Fibroblast of skin of scalp (primary cell): Measurements from ENCODE around the gene ECT2L. TPM values are rescaled to one million over a fixed set of nuclear protein-coding genes. Genes with fewer than 3 reads are reported as not detected.

Source experiments
- DNase-seq: peaks from one replicate; pipeline ENCODE4 v3.0.0-alpha.2; 2013
- polyA plus RNA-seq, 2 experiments: library from polyadenylated mRNA; unstranded; fragments of 120-200 nt; gene quantifications; one replicate each; pipeline ENCODE4 v1.2.1, GENCODE V29; 2013; ENCODE audit not compliant: insufficient read length in 2 of 2

The ECT2L gene, protein sequence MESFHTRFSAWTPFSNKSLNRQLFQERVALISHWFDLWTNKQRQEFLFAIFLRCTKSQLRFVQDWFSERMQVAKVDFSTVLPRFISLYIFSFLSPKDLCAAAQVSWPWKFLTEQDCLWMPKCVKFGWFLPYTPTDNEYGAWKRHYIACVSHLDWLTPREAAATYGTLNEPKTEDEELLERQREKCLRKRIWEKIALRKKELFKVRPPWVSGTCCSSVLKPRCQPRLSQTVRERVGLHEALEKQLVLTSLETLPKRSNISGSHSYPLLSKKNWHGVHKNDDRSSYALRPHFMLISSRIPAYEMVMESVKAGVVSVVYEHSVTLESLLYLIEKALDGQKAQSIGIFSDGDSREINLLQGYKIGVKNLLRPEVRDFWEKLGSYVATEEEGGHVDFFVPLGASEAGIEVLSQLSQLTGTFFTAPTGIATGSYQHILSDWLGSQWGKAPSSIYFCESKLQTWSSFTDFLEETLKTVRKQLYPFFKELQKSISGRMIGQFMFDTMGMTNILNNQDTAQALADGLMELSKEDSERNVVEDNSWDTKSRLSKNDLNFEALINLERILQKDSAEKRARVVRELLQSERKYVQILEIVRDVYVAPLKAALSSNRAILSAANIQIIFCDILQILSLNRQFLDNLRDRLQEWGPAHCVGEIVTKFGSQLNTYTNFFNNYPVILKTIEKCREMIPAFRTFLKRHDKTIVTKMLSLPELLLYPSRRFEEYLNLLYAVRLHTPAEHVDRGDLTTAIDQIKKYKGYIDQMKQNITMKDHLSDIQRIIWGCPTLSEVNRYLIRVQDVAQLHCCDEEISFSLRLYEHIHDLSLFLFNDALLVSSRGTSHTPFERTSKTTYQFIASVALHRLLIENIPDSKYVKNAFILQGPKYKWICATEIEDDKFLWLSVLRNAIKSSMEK
- 0.02 TPM for polyA plus RNA-seq (2013, experiment 1 of 2; ENCODE audit: insufficient read length)
- polyA plus RNA-seq (2013, experiment 2 of 2; ENCODE audit: insufficient read length): not detected

DNA sequence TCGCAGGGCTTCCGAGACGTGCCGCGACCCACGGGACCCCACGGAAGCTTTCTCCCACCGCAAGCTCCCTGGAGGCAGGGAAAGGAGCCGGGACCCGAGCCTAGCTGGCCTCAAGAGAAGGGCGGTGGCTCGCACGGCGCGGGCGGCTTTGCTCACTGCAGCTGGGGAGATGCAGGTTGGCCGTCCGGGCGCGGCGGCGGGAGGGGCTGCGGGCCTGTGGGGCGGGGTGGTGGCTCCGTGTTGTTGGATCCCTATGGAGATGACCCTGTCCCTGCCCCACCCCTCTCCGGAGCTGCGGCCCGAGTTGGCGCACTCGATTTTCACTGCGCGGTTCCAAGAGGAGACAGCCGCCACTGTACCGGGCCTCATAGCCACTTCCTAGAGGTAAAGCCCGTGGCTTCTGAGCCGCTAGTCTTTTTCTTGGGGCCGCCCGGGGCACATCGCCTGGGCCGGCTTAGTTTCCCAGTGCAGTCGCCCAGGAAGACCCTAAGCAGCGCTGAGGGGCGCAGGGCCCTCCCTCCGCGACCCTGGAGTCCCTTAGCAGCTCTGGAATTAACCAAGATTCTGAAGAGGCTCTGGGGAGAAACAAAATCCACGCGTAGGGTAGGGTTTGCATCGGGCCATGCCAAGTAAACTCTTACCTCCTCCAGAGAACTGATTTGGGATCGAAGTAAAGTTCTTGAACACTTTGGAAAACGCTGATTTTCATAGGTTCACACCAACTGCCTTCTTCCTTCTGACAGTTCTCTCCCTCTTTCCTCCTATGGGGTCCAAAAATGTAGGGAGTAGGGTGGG is at the start of gene ECT2L:
TSS of gene ECT2L (plus strand) at position 279 of the 795 bp plus-strand sequence. CDS start 17,188 bp downstream, outside the sequence.
- DNase-seq: peak; percentile 6

DNA sequence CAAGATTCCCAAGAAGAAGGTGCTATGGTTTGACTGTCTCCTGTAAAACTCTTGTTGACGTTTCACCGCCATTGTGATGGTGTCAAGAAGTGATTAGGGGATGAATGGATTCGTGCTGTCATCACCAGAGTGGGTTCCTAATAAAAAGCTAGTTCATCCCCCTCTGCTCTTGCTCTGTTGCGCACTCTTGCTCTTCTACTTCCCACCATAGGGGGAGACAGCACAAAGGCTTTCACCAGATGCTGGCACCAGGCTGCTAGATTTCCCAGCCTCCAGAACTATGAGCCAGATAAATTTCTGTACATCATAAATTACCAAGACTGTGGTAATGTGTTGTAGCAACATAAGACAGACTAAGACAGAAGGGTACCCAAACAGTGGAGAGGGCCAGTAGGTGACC is 43.9 kb upstream of the ECT2L start:
- no peak for DNase-seq

DNA sequence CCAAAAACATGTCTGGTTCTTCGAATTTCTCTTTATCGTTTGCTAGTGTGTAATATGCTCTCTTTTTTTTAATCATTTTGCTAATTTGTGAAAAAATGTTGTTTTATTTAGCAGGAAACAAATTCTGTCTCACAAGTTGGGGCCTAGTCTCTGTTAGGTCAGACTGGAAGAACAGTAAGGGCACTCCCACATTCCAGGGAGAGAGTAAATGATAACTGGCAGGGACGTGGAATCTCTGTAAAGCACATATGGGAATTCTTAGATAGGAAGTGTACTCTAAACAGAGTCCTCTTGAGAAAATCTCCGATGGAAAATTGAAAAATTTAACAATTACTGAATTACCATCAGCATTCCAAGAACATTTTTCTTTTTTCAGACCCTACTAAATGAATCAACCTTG is 38.8 kb upstream of the ECT2L start:
- peak; percentile 13 for DNase-seq

DNA sequence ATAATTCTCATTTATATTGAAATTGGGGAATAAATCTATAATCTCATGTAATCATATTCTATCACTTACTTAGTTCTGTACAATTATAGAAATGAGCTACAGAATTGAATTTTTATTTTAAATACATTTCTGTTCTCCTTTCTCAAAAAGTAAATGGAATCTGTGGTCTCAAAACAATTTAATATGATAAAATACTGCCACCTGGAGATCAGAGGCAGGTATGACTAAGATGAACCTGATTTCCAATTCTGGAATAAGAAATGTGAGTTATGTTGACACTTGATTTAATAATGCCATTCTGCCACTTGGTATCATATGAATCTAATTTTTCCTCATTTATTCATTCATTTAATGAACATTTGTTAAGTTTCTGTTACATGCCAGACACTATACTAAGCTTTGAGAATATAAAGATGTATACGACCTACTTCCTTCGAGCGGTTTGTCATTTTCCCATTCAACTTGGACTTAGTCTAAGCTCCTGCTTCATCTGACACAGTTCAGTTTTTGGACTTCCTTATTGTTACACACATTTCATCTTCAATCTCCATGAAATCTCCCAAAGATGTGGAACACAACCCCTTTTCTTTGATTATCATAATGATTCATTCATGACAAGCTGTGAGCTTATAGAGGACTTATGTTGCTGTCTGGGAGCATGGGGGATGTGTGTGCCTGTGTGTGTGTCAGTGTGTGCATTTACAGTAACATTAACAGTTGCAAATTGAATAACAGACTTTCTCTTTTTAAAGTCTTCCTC is 29.8 kb upstream of the ECT2L start:
- peak; percentile 47 for DNase-seq

DNA sequence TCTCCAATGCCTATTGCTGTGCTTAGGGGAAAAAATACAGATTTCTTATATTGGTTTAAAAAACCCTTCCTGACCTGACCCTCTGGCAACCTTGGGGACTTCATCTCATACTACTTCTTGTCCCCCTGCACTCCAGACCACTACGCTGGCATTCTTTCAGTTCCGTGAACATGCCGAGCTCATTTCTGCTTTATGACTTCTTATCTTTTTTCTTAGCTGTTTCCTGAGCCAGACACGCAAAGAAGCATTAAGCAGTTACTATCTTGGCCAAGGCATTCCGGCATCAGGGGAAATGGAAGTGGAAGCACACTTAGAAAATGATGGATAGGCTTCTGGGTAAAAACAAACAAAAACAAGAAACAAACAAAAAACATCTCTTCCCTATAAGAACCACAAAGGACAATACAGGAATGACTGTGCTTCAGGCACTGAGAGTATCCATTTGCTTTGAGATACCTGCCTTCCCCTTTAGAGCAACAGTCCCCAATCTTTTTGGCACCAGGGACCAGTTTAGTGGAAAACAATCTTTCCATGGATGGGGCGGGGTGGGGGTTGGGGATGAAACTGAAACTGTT is 26.7 kb upstream of the ECT2L start:
- DNase-seq: no peak

DNA sequence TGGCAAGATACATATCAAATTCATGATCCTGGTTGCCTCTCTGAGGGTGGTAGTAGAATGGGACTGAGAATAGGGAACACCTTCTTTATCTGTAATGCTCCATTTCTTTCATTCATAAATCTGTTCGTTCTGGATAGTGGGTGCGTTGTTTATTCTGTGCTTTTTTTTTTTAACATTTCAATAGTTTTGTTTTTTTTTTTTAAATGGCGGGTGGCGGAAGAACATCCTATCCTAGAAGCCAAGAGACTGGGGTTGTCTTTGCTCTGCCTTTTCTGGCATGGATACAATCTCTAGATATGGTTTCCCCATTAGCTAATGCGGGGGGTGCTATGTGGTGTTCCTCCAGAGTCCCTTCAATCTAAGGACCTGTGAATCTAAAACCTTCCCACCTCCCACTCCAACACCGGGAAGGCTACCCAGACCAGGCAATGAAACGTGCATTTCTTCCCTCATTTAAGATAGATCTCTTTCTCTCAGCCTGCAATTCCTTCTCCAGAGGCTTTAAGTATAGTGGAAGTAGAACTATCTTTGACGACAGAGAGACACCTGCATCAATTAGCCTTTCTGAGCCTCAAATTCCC is 23.2 kb upstream of the ECT2L start:
- DNase-seq: no peak

DNA sequence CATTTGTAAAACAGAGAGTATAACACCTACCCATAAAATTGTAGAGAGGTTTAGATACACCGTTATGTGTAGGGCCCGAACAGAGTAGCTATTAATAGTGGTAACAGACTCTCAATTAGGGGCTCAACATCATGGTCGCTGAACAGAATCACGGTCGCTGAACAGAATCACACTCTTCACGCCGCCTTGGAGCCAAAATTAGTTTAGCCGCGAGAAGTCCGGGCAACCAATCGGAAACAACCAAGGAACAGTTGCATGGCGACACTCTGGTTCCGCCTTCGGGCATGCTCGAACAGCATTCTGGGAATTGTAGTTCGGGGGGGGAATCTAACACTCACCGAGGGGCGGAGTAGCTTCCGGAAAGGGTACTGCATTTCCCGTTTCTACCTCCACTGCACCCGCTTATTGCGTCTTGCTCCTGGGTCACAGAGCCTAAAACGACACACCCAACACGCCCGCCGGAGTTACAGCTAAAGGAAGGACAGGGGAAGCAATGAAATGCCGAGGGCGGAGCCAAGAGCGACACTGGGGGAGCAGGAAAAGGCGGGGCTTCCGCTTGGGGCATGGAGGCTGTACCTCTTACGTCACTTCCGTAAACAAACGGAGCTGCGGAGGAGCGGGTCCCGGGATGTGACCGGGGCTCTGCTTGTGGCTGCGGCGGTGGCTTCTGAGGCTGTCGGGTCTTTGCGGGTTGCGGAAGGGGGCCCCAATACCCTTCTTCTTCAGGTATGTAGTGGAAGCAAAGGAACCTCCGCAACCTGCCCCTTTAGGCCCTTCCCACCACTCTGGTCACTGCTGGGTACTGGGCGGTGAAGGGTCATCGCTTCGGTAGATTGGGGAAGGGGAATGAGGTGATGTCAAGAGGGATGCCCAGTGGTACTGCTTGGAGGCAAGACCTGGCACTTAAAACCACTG is 22.5 kb upstream of the ECT2L start, which contains the start of gene CCDC28A:
TSS of gene CCDC28A (plus strand) at position 593 of the 915 bp plus-strand sequence. CDS start 2,352 bp downstream, outside the sequence.
- DNase-seq: peak; percentile 96

DNA sequence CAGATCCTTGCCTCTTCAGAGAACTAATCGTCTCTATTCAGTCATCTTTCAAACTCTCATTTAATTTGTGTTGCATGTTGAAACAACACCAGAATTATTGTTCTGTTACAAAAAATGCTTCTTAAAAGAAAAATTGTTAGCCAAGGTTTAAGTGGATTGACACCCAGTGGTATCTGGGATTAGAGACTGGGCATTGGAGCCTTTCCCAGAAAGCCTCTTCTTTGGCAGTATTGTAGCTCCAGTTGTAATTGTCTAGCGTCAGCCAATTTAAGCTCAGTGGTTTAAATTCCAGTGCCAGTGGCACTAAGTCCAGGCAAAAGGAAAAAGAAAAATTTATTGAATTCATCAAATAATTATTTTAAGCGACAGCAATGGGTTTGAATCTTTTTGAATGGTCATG is 21.5 kb upstream of the ECT2L start:
- DNase-seq: no peak

DNA sequence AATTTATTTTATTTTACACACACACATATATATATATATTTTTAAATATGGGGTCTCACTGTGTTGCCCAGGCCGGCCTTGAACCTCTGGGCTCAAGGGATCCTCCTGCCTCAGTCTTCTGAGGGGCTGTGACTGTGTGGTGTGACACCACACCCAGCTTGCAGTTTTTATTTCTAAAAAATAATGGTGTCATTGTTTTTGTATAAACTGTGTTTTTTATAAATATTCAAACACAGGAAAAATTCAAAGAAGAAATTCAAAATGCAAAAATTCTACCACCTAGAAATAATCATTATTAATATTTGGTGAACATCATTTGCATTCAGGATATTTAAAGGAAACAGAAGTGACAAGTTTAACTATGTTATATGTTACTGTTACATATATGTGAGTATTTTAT is 19.2 kb upstream of the ECT2L start:
- DNase-seq: no peak

DNA sequence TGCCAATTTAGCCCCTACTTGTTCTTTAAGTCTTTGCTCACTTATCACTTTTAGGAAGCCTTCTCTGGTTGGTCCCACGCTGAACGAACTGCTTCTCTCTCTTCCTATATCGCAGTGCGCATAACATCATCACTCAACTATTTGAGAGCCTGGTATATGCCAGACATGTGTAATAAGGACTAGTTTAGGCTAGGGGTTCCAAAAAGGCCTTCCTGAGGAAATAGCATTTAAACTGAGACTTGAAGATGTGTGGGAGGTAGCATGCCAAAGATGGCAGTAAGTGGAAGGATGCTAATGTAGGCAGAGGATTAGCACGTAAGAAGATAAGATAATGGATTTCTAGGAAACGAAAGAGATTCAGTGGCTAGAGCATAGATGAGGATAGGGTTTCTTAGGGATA is 17.6 kb upstream of the ECT2L start:
- no peak for DNase-seq

DNA sequence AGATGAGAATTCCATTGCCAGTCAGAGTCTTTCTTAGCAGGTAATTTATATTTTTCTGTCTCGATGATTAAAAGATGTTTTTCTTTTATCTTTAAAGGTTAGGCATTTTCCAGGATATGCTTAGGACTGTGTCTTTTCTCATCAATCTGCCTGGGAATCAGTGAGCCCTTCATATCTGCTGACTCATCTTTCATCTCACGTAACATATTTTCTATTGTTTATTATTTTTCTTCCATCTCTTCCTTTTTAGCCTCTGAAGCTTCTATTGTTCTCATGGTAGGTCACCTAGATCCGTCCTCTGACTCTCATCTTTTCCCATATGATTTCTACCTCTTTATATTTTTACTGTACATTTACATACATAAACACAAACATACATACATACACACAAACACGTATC is 13.6 kb upstream of the ECT2L start:
- DNase-seq: no peak

DNA sequence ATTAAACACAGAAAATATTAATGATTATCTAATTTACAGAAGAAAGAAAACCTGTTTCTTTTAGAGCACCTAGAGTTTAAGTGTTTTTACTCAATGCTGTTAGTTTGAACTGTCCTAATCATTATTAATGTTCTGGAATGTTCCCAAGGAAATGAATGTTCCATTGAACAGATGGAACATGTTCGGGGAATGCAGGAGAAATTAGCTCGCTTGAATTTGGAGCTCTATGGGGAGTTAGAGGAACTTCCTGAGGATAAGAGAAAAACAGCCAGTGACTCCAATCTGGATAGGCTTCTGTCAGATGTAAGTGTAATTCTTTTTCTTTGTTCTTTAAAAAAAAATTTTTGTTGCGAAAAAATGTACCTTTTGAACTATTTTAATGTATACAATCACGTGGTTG is 10.8 kb upstream of the ECT2L start:
- DNase-seq: no peak

DNA sequence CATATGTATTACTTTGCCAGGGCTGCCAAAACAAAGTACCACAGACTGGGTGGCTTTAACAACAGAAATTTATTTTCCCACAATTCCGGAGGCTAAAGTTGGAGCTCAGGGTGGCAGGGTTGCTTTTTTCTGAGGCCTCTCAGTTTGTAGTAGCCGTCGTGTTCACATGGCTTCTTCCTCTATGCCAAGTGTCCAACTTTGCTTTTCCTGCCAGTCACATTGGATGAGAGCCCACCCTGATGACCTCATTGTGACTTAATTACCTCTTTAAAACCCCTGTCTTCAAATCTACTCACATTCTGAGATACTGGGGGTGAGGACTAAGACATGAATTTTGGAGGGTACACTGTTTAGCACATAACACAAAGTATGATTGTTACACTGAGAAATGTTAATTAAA is 9.9 kb upstream of the ECT2L start:
- DNase-seq: no peak

DNA sequence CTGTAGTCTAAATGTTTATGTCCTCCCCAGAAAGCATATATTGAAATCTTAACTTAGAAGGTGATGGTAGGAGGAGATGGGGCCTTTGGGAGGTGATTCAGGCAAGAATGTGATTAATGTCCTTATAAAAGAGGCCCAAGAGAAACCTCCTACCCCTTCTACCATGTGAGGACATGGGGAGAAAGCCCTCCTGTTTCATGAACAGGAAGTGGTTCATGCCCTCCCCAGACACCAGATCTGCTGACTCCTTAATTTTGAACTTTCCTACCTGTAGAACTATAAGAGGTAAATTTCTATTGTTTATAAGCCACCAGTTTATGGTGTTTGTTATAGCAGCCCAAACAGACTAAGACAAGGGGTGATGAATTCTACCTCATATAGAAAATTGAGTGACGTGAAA is 8.7 kb upstream of the ECT2L start:
- DNase-seq: no peak

DNA sequence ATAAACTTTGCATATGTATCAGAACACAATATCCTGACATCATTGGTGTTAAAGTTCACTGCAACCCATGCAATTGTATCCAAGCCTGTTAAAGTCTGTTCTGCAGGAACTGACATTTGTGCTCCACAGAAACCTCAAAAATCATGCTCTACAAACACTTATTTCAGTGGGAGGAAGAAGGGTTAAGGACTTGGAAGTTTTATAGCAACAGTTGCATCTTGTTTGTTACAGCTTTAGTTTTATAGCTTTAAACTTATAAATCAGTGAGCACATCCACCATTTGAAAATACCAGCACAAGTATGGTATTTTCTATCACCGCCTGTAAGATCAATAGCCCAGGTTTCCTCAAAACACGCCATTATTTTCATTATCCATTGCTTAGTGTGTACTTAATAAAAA is 884 bp downstream of the ECT2L start:
- no peak for DNase-seq

DNA sequence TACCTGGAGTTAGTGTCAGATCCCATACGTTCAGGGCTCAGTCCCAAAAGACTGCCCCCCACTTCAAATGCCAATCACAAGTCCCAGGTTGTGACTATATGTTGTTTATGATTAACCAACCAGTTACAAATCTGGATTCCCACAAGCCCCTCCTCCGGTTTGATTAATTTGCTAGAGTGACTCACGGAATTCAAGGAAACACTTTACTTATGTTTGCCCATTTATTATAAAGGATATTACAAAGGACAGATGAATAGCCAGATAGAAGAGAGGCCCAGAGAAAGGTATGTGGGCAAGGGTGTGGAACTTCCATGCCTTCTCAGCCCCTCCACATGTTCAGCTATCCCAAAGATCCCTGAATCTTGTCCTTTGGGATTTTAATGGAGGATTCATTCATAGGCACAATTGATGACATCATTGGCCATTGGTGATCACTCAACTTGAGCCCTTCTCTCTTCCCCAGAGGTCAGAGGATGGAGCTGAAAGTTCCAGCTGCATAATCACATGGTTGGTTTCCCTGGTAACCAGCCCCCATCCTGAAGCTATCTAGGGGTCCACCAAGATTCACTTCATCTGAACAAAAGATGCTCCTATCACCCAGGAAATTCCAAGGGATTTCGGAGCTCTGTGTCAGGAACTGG is 2.0 kb downstream of the ECT2L start:
- no peak for DNase-seq

DNA sequence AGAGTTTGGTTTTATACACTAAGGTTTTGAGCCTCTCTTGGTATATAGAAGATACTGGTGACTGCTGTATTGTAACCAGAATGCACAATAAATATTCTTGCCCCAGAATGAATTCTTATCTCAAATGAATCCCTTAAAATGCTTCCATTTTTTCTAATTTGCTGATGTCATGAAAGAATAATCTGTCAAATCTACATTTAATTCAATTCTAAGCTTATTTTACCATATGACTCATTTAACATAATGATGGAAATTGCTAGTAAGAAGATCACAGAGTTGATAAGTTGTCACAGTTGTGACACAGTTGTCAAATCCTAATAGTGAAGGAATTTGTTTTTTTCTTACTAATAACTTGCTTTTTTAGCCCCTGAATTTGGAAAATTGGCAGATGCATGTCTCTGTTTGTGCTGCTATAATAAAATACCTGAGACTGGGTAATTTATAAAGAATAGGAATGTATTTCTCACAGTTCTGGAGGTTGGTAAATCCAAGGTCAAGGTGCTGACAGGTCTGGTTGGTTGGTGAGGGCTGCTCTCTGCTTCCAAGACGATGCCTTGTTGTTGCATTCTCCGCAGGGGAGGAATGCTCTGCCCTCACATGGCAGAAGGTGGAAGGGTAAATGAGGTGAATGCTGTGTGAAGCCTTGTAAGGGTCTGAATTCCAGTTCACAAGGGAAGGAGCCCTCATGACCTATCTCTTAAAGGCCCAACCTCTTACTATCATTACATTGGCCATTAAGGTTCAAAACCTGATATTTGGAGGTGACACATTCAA is 4.7 kb downstream of the ECT2L start:
- no peak for DNase-seq

DNA sequence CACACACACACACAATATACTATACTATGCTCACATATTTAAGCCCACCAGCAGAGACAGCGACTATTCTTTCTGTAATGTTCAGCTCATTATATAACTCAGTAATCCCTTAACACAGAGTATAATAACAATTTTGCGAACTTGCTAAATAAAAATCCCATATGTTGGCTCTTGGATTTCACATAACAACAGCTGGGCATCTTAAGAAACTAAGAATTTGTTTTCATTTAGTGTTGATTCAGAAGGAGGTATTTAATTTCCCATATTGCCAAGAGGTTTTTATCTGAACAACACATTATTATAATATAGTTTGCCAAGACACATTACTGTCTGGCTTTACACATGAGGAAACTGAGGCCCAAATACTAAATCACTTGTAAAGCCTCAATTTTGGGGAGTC is 7.4 kb downstream of the ECT2L start:
- DNase-seq: no peak

DNA sequence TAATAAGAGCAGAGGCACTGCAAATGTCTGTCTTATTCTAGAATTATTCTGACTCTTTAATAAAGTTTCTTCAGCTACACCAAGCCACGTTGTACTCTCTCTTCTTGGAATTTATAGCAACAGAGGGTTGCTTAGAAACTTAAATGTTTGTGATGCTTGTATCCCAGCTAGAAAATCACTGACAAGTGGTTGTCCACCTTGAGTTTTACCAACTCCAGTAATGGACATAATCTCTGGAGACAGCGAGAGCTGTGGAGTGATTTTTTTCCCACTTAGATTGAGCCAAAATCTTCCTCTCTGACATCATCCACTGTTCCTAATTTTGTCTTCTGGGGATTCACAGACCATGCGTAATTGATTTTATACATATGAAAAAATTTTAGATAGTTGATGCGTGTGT is 8.0 kb downstream of the ECT2L start:
- DNase-seq: peak; percentile 64
